IPS DF 6.9 (cell line): ENCODE data around the gene HHATL.

ENCODE experiments used
- DNase-seq: peaks from one replicate; pipeline ENCODE4 v3.0.0-alpha.2; 2013; ENCODE audit warnings: low read depth, low spot score
- H3K27ac ChIP-seq: one replicate; pipeline ENCODE4 v1.5.1; 2013; ENCODE audit warnings: low read length, control low read depth
- H3K27me3 ChIP-seq: 2 replicates; pipeline ENCODE4 v1.6.1; 2013; ENCODE audit warnings: mild to moderate bottlenecking, low read length; ENCODE audit not compliant: control insufficient read depth, insufficient read depth
- H3K36me3 ChIP-seq: 2 replicates; pipeline ENCODE4 v1.6.1; 2013; ENCODE audit warnings: low read length; ENCODE audit not compliant: control insufficient read depth, insufficient read depth
- H3K4me1 ChIP-seq: 2 replicates; pipeline ENCODE4 v1.6.1; 2013; ENCODE audit warnings: low read length; ENCODE audit not compliant: control insufficient read depth, insufficient read depth
- H3K4me3 ChIP-seq: 2 replicates; pipeline ENCODE4 v1.5.1; 2013; ENCODE audit warnings: mild to moderate bottlenecking, low read length
- H3K9me3 ChIP-seq: 2 replicates; pipeline ENCODE4 v1.6.1; 2013; ENCODE audit warnings: low read length, inconsistent platforms; ENCODE audit not compliant: control insufficient read depth, insufficient read depth
- WGBS: extraction: QIAGEN DNeasy Blood & Tissue Kit; methylation state at CpG from one replicate; pipeline ENCODE4 v1.1.7; 2013; ENCODE audit warnings: mixed read lengths, missing lambda C conversion rate; ENCODE audit not compliant: insufficient read length, insufficient coverage; 5-methylcytosine and 5-hydroxymethylcytosine counted together

Gene HHATL

GRCh38 chr3:42734263-42734860 lies 31.8 kb upstream of the HHATL start:
- Histone ChIP-seq H3K9me3 (no peaks in the 10 kb centered on the region), H3K4me3 (no peak overlapping the region), H3K36me3 (no peaks in the 10 kb centered on the region), H3K27ac (no peak overlapping the region), H3K4me1 (peaks cover 10% of the 10 kb centered on the region), H3K27me3 (no peaks in the 10 kb centered on the region)
- WGBS, result no CpG with 5 or more reads among the region's 6 CpGs
- no peak for DNase-seq

- Histone ChIP-seq H3K4me1 (peaks cover 10% of the 10 kb centered on the region), H3K27me3 (no peaks in the 10 kb centered on the region), H3K9me3 (no peaks in the 10 kb centered on the region), H3K36me3 (no peaks in the 10 kb centered on the region), H3K4me3 (no peak overlapping the region), H3K27ac (no peak overlapping the region)
- no peak for DNase-seq
- WGBS, result no CpG with 5 or more reads among the region's 13 CpGs
Observed at GRCh38 chr3:42733501-42734262, 31.1 kb upstream of the HHATL start.

- DNase-seq, result no peak
- Histone ChIP-seq H3K27ac (no peak overlapping the region), H3K9me3 (no peaks in the 10 kb centered on the region), H3K27me3 (no peaks in the 10 kb centered on the region), H3K4me3 (no peak overlapping the region), H3K4me1 (peaks cover 12% of the 10 kb centered on the region), H3K36me3 (no peaks in the 10 kb centered on the region)
- WGBS, result no CpG with 5 or more reads among the region's 9 CpGs
Observed at GRCh38 chr3:42732829-42733459, 30.3 kb upstream of the HHATL start.

GRCh38 chr3:42732196-42732828 lies 29.7 kb upstream of the HHATL start:
- Histone ChIP-seq H3K27ac (no peak overlapping the region), H3K4me3 (no peak overlapping the region), H3K4me1 (peaks cover 12% of the 10 kb centered on the region), H3K36me3 (no peaks in the 10 kb centered on the region), H3K9me3 (no peaks in the 10 kb centered on the region), H3K27me3 (no peaks in the 10 kb centered on the region)
- WGBS, result no CpG with 5 or more reads among the region's 4 CpGs
- DNase-seq, result no peak

GRCh38 chr3:42731476-42732195 lies 29.0 kb upstream of the HHATL start:
- no CpG with 5 or more reads among the region's 6 CpGs for WGBS

GRCh38 chr3:42730706-42731420 lies 28.3 kb upstream of the HHATL start:
- no peak for DNase-seq
- no peak overlapping the region for H3K4me3 ChIP-seq
- WGBS, result no CpG with 5 or more reads among the region's 3 CpGs

More at GRCh38 chr3:42731476-42732195, 29.0 kb upstream of the HHATL start:
- no peak for DNase-seq
- Histone ChIP-seq H3K4me3 (no peak overlapping the region), H3K4me1 (peaks cover 12% of the 10 kb centered on the region), H3K27me3 (no peaks in the 10 kb centered on the region), H3K36me3 (no peaks in the 10 kb centered on the region), H3K9me3 (no peaks in the 10 kb centered on the region), H3K27ac (no peak overlapping the region)

GRCh38 chr3:42730294-42730693 lies 27.7 kb upstream of the HHATL start:
- no CpG with 5 or more reads among the region's 11 CpGs for WGBS
- Histone ChIP-seq H3K27ac (no peak overlapping the region), H3K27me3 (no peaks in the 10 kb centered on the region), H3K9me3 (no peaks in the 10 kb centered on the region), H3K4me3 (no peak overlapping the region), H3K4me1 (peaks cover 7% of the 10 kb centered on the region), H3K36me3 (no peaks in the 10 kb centered on the region)
- DNase-seq, result no peak

More at GRCh38 chr3:42730706-42731420, 28.3 kb upstream of the HHATL start:
- Histone ChIP-seq H3K36me3 (no peaks in the 10 kb centered on the region), H3K9me3 (no peaks in the 10 kb centered on the region), H3K4me1 (peaks cover 11% of the 10 kb centered on the region), H3K27me3 (no peaks in the 10 kb centered on the region), H3K27ac (no peak overlapping the region)

- no peaks in the 10 kb centered on the region for H3K9me3 ChIP-seq
- no peak for DNase-seq
- H3K4me1 ChIP-seq, result peaks cover 7% of the 10 kb centered on the region
- no peak overlapping the region for H3K4me3 ChIP-seq
- no peak overlapping the region for H3K27ac ChIP-seq
- WGBS, result no CpG with 5 or more reads among the region's 6 CpGs
- H3K27me3 ChIP-seq, result no peaks in the 10 kb centered on the region
- no peaks in the 10 kb centered on the region for H3K36me3 ChIP-seq
Observed at GRCh38 chr3:42729404-42730145, 27.0 kb upstream of the HHATL start.

GRCh38 chr3:42728668-42729364 lies 26.2 kb upstream of the HHATL start:
- no peak for DNase-seq
- Histone ChIP-seq H3K27me3 (no peaks in the 10 kb centered on the region), H3K4me3 (no peak overlapping the region), H3K4me1 (peaks cover 5% of the 10 kb centered on the region), H3K27ac (no peak overlapping the region), H3K36me3 (no peaks in the 10 kb centered on the region), H3K9me3 (no peaks in the 10 kb centered on the region)
- no CpG with 5 or more reads among the region's 3 CpGs for WGBS
